IMR-90 (cell line): ENCODE data around the gene ETV3L. TPM values are rescaled to one million over a fixed set of nuclear protein-coding genes. Genes with fewer than 3 reads are reported as not detected.
A peak's percentile ranks its signal among the peaks of the same experiment; 100 is the strongest.

Experiments used
- ATAC-seq: fragments of 200-7000 bp; cut with Tn5 transposase; 2 replicates; pipeline ENCODE4 v1.9.1; 2020; ENCODE audit warnings: low read depth, mild to moderate bottlenecking, moderate library complexity
- BruUV-seq: library from RNA; stranded (reverse); fragments of 400-500 nt; replicated peaks from 2 replicates; lab custom pipeline; 2021; lab: Mats Ljungman, UMichigan
- CTCF ChIA-PET: fragments of 300-600 bp; formaldehyde crosslinking; extraction: SDS; loops from one replicate; lab custom pipeline; 2021; ENCODE audit warnings: antibody characterized with exemption; lab: Yijun Ruan, JAX
- POLR2A ChIA-PET: fragments of 300-600 bp; sonication (Branson Sonifier 250); formaldehyde crosslinking; loops from one replicate; lab custom pipeline; 2022; ENCODE audit warnings: antibody characterized with exemption; ENCODE audit not compliant: unreplicated experiment; lab: Charles Lee
- DNase-seq: peaks from one replicate; pipeline ENCODE4 v3.0.0; 2013
- H2AFZ ChIP-seq: replicated peaks from 2 replicates; pipeline ENCODE3; 2013; ENCODE audit warnings: low read length, mild to moderate bottlenecking; ENCODE audit not compliant: poor library complexity
- H2AK5ac ChIP-seq: 2 replicates; pipeline ENCODE4 v1.6.1; 2013; ENCODE audit warnings: low read depth, low read length, inconsistent platforms
- H2AK9ac ChIP-seq: replicated peaks from 2 replicates; pipeline ENCODE3; 2013; ENCODE audit warnings: mild to moderate bottlenecking, low read depth, low read length, moderate library complexity; ENCODE audit not compliant: poor library complexity
- H2BK120ac ChIP-seq: 2 replicates; pipeline ENCODE4 v1.6.1; 2013; ENCODE audit warnings: low read depth, low read length, inconsistent platforms
- H2BK15ac ChIP-seq: 3 replicates; pipeline ENCODE4 v1.6.1; 2013; ENCODE audit warnings: low read depth, low read length, inconsistent platforms
- H2BK20ac ChIP-seq: 2 replicates; pipeline ENCODE4 v1.6.1; 2013; ENCODE audit warnings: low read depth, mild to moderate bottlenecking, inconsistent platforms, low read length, moderate library complexity
- H2BK5ac ChIP-seq: 2 replicates; pipeline ENCODE4 v1.6.1; 2013; ENCODE audit warnings: mild to moderate bottlenecking, low read depth, low read length, inconsistent platforms; ENCODE audit not compliant: poor library complexity, severe bottlenecking
- H3K14ac ChIP-seq: replicated peaks from 2 replicates; pipeline ENCODE4 v1.6.1; 2013; ENCODE audit warnings: low read depth, low read length, inconsistent platforms
- H3K18ac ChIP-seq: 2 replicates; pipeline ENCODE4 v1.6.1; 2013; ENCODE audit warnings: low read depth, low read length, control low read depth
- H3K23ac ChIP-seq: 2 replicates; pipeline ENCODE4 v1.6.1; 2013; ENCODE audit warnings: low read depth, low read length, inconsistent platforms
- H3K27ac ChIP-seq: 2 replicates; pipeline ENCODE4 v1.5.1; 2013; ENCODE audit warnings: mild to moderate bottlenecking, control low read depth, low read length; ENCODE audit not compliant: insufficient read depth
- H3K27me3 ChIP-seq: 2 replicates; pipeline ENCODE4 v1.6.1; 2013; ENCODE audit warnings: low read length; ENCODE audit not compliant: control insufficient read depth, insufficient read depth
- H3K36me3 ChIP-seq: 2 replicates; pipeline ENCODE4 v1.6.1; 2013; ENCODE audit warnings: low read length, mixed read lengths; ENCODE audit not compliant: control insufficient read depth, insufficient read depth
- H3K4ac ChIP-seq: 2 replicates; pipeline ENCODE4 v1.6.1; 2013; ENCODE audit warnings: low read depth, low read length, inconsistent platforms
- H3K4me1 ChIP-seq: 2 replicates; pipeline ENCODE4 v1.6.1; 2013; ENCODE audit warnings: low read length, mixed read lengths; ENCODE audit not compliant: control insufficient read depth, insufficient read depth
- H3K4me2 ChIP-seq: 2 replicates; pipeline ENCODE4 v1.6.1; 2013; ENCODE audit warnings: low read depth, mild to moderate bottlenecking, control low read depth, low read length, moderate library complexity
- H3K4me3 ChIP-seq: 2 replicates; pipeline ENCODE4 v1.5.1; 2013; ENCODE audit warnings: low read depth, mild to moderate bottlenecking, control low read depth, low read length, moderate library complexity; ENCODE audit not compliant: insufficient read depth
- H3K56ac ChIP-seq: 2 replicates; pipeline ENCODE4 v1.6.1; 2013; ENCODE audit warnings: low read length, inconsistent platforms; ENCODE audit not compliant: insufficient read depth; ENCODE audit errors: extremely low read depth
- H3K79me1 ChIP-seq, 2 experiments: 2 replicates each; pipeline ENCODE4 v1.6.1; 2013; ENCODE audit warnings: low read length in 2 of 2, inconsistent platforms in 1 of 2, low read depth in 1 of 2
- H3K9ac ChIP-seq: 2 replicates; pipeline ENCODE4 v1.6.1; 2013; ENCODE audit warnings: low read depth, low read length, control low read depth
- H3K9me1 ChIP-seq: 2 replicates; pipeline ENCODE4 v1.6.1; 2013; ENCODE audit warnings: low read length, inconsistent platforms; ENCODE audit not compliant: insufficient read depth
- H3K9me3 ChIP-seq: 2 replicates; pipeline ENCODE4 v1.6.1; 2013; ENCODE audit warnings: low read length; ENCODE audit not compliant: control insufficient read depth, insufficient read depth
- H4K20me1 ChIP-seq: 2 replicates; pipeline ENCODE4 v1.6.1; 2013; ENCODE audit warnings: low read length, inconsistent platforms; ENCODE audit not compliant: insufficient read depth
- H4K5ac ChIP-seq: 2 replicates; pipeline ENCODE4 v1.6.1; 2013; ENCODE audit warnings: mild to moderate bottlenecking, low read depth, low read length, control low read depth
- H4K8ac ChIP-seq, 2 experiments: 2 replicates each; pipeline ENCODE4 v1.6.1; 2013; ENCODE audit warnings: low read depth in 2 of 2, low read length in 2 of 2, control low read depth in 1 of 2, inconsistent platforms in 1 of 2
- H4K91ac ChIP-seq: 2 replicates; pipeline ENCODE4 v1.6.1; 2013; ENCODE audit warnings: low read depth, low read length, inconsistent platforms; ENCODE audit not compliant: insufficient read depth
- BHLHE40 ChIP-seq: fragments of 150-350 bp; IDR thresholded peaks from 2 replicates; pipeline ENCODE4 v1.6.1; 2016; ENCODE audit warnings: mild to moderate bottlenecking, low read depth, low read length
- CEBPB ChIP-seq: IDR thresholded peaks from 2 replicates; pipeline ENCODE4 v1.6.1; 2012; ENCODE audit warnings: low read depth, low read length, improper control_type of control experiment
- CHD1 ChIP-seq: IDR thresholded peaks from 2 replicates; pipeline ENCODE4 v1.6.1; 2012; ENCODE audit warnings: low read depth, low read length, improper control_type of control experiment
- CTCF ChIP-seq: conservative IDR thresholded peaks from 2 replicates; pipeline ENCODE4 v1.5.1; 2012; ENCODE audit warnings: mild to moderate bottlenecking, low read depth, low read length, improper control_type of control experiment
- FOS ChIP-seq: fragments of 150-350 bp; IDR thresholded peaks from 2 replicates; pipeline ENCODE4 v1.6.1; 2016; ENCODE audit warnings: low read depth, low read length
- MAFK ChIP-seq: IDR thresholded peaks from 2 replicates; pipeline ENCODE4 v1.6.1; 2012; ENCODE audit warnings: low read depth, low read length, improper control_type of control experiment
- MAZ ChIP-seq: IDR thresholded peaks from 2 replicates; pipeline ENCODE4 v1.6.1; 2012; ENCODE audit warnings: low read depth, mild to moderate bottlenecking, low read length, improper control_type of control experiment, moderate library complexity, borderline replicate concordance
- MXI1 ChIP-seq: IDR thresholded peaks from 2 replicates; pipeline ENCODE4 v1.6.1; 2012; ENCODE audit warnings: low read depth, mild to moderate bottlenecking, low read length, moderate library complexity, borderline replicate concordance
- NFE2L2 ChIP-seq: fragments of 150-350 bp; IDR thresholded peaks from 2 replicates; pipeline ENCODE4 v1.6.1; 2016; ENCODE audit warnings: low read depth, mild to moderate bottlenecking, low read length
- POLR2A ChIP-seq: IDR thresholded peaks from 2 replicates; pipeline ENCODE4 v1.6.1; 2012; ENCODE audit warnings: mild to moderate bottlenecking, low read depth, low read length
- RAD21 ChIP-seq: IDR thresholded peaks from 2 replicates; pipeline ENCODE4 v1.6.1; 2012; ENCODE audit warnings: low read length, improper control_type of control experiment
- RCOR1 ChIP-seq: IDR thresholded peaks from 2 replicates; pipeline ENCODE4 v1.6.1; 2012; ENCODE audit warnings: mild to moderate bottlenecking, low read length, improper control_type of control experiment; ENCODE audit not compliant: insufficient replicate concordance
- RFX5 ChIP-seq: IDR thresholded peaks from 2 replicates; pipeline ENCODE4 v1.8.0; 2012; ENCODE audit warnings: low read depth, mild to moderate bottlenecking, low read length, moderate library complexity
- SMC3 ChIP-seq: fragments of 150-350 bp; IDR thresholded peaks from 2 replicates; pipeline ENCODE4 v1.6.1; 2016; ENCODE audit warnings: low read depth, mild to moderate bottlenecking, antibody characterized with exemption, low read length, moderate library complexity
- WGBS, 2 experiments: methylation state at CpG; one replicate each; pipeline versions ENCODE4 v1.1.5 to v1.1.7; 2013; ENCODE audit warnings: missing lambda C conversion rate in 2 of 2; ENCODE audit not compliant: insufficient read length in 1 of 2; ENCODE audit errors: extremely low coverage in 2 of 2; 5-methylcytosine and 5-hydroxymethylcytosine counted together
- dilution Hi-C: fragments of 300-500 bp; cut with HindIII; formaldehyde crosslinking; loops from one replicate; pipeline ENCODE4 v1.14.3; 2018; ENCODE audit warnings: low sequenced_read_pairs; ENCODE audit not compliant: unreplicated experiment
- in situ Hi-C: fragments of 300-500 bp; cut with MboI; formaldehyde crosslinking; loops from 3 replicates; pipeline ENCODE4 v1.14.3; 2019; ENCODE audit warnings: low sequenced_read_pairs, inconsistent platforms, mixed read lengths
- intact Hi-C: fragments of 100-400 bp; cut with micrococcal nuclease; formaldehyde crosslinking; loops from 2 replicates; pipeline ENCODE4 v1.10.0; 2022
- polyA plus RNA-seq, 3 experiments: library from polyadenylated mRNA; depleted of rRNA; stranded (reverse); fragments of >200 nt; gene quantifications; 2 replicates each; pipeline ENCODE4 v1.2.3, GENCODE V29; 2012; ENCODE audit warnings: low replicate concordance in 1 of 3
- total RNA-seq: library from RNA; depleted of rRNA; stranded (reverse); fragments of >200 nt; gene quantifications from 2 replicates; pipeline ENCODE4 v1.2.3, GENCODE V29; 2012
- TF ChIP-seq, protein P1 (sequence below): fragments of 150-350 bp; IDR thresholded peaks from 2 replicates; pipeline ENCODE4 v1.6.1; 2016; ENCODE audit warnings: low read depth, mild to moderate bottlenecking, low read length, moderate library complexity, borderline replicate concordance
- TF ChIP-seq, protein P2 (sequence below): fragments of 150-350 bp; IDR thresholded peaks from 2 replicates; pipeline ENCODE4 v1.6.1; 2017; ENCODE audit warnings: mild to moderate bottlenecking, antibody characterized with exemption, low read length, low read depth

ETV3L gene
- total and polyA plus RNA-seq, 2 of the 4 experiments (the other 2 are of a cell fraction): not detected

- ChIA-PET POLR2A (interaction anchor here (1.0 kb wide), 1 partner anchor 14 kb away, joined by 4 read pairs; no protein-coding TSS in a partner anchor), CTCF (interaction anchor here (1.0 to 4.7 kb wide), 9 partner anchors 8 to 66 kb away, joined by 3 to 88 read pairs (median 6); partner anchors contain the start of gene ETV3L)
- 0 out of 2 replicates have a peak, but pooled peaks cover under 1% of the 10 kb centered on the region for H3K27me3 ChIP-seq
- no peak overlapping the region for H4K5ac ChIP-seq
- DNase-seq (no peak), ATAC-seq (no peak)
- no peak overlapping the region for H3K4me3 ChIP-seq
- no peak overlapping the region for H2BK5ac ChIP-seq
- intact Hi-C loops: loop anchor here (1.0 to 10.0 kb wide), 4 partner anchors 47 to 398 kb away; partner anchors contain the start of gene ETV3
- no peak overlapping the region for H3K14ac ChIP-seq
- no peaks in the 10 kb centered on the region for H3K36me3 ChIP-seq
- BruUV-seq: no TSS peak
- H2AK5ac ChIP-seq: no peak overlapping the region
- H3K9me3 ChIP-seq: no peaks in the 10 kb centered on the region
- H3K27ac ChIP-seq: no peak overlapping the region
- no peak overlapping the region for H3K4ac ChIP-seq
- H2AK9ac ChIP-seq: no peak overlapping the region
- H3K18ac ChIP-seq: no peak overlapping the region
- no peak overlapping the region for H3K56ac ChIP-seq
- H2BK120ac ChIP-seq: no peak overlapping the region
- no peak overlapping the region for H4K91ac ChIP-seq
- in situ Hi-C loops: loop anchor here (5.0 kb wide), 1 partner anchor 62 kb away; no protein-coding TSS in a partner anchor
- no peak overlapping the region for H3K23ac ChIP-seq
- H3K4me2 ChIP-seq: no peak overlapping the region
- no peaks in the 10 kb centered on the region; the same call in 1 of the 2 replicates for H3K4me1 ChIP-seq
- peak overlapping the region; percentile 49 for H2AFZ ChIP-seq
- dilution Hi-C loops: no loop called here
- no peak overlapping the region for H2BK15ac ChIP-seq
- no peak overlapping the region for H2BK20ac ChIP-seq
- no peaks in the 10 kb centered on the region for H3K9me1 ChIP-seq
- H4K20me1 ChIP-seq: no peaks in the 10 kb centered on the region
- WGBS, 2 experiments: no CpG with 5 or more reads among the region's 3 CpGs
- H3K79me1 ChIP-seq: no peaks in the 10 kb centered on the region
- no peak for TF ChIP-seq SMC3
- TF ChIP-seq CEBPB: no peak
- TF ChIP-seq BHLHE40: no peak
- TF ChIP-seq CHD1: no peak
- no peak for TF ChIP-seq NFE2L2
- TF ChIP-seq RFX5: no peak
- TF ChIP-seq, protein P1, sequence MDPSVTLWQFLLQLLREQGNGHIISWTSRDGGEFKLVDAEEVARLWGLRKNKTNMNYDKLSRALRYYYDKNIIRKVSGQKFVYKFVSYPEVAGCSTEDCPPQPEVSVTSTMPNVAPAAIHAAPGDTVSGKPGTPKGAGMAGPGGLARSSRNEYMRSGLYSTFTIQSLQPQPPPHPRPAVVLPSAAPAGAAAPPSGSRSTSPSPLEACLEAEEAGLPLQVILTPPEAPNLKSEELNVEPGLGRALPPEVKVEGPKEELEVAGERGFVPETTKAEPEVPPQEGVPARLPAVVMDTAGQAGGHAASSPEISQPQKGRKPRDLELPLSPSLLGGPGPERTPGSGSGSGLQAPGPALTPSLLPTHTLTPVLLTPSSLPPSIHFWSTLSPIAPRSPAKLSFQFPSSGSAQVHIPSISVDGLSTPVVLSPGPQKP: no peak
- no peak for TF ChIP-seq MXI1
- no peak for TF ChIP-seq RCOR1
- TF ChIP-seq, protein P2, sequence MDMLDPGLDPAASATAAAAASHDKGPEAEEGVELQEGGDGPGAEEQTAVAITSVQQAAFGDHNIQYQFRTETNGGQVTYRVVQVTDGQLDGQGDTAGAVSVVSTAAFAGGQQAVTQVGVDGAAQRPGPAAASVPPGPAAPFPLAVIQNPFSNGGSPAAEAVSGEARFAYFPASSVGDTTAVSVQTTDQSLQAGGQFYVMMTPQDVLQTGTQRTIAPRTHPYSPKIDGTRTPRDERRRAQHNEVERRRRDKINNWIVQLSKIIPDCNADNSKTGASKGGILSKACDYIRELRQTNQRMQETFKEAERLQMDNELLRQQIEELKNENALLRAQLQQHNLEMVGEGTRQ: no peak
- no peak for TF ChIP-seq CTCF
- TF ChIP-seq POLR2A: no peak
- no peak for TF ChIP-seq FOS
- no peak for TF ChIP-seq MAFK
- no peak for TF ChIP-seq RAD21
- TF ChIP-seq MAZ: no peak
- no peak overlapping the region for H4K8ac ChIP-seq
- no peak overlapping the region for H3K9ac ChIP-seq
These were observed 8.8 kb downstream of the ETV3L start for GRCh38 chr1:157090771-157091170.
